Panc1 (cell line): Measurements from ENCODE around the gene ADORA2B. TPM values are rescaled to one million over a fixed set of nuclear protein-coding genes. Genes with fewer than 3 reads are reported as not detected.
A peak's percentile ranks its signal among the peaks of the same experiment; 100 is the strongest.

Experiments used
- ATAC-seq: fragments of 200-7000 bp; cut with Tn5 transposase; 2 replicates; pipeline ENCODE4 v1.9.1; 2020; ENCODE audit warnings: mild to moderate bottlenecking, moderate library complexity
- BruUV-seq: library from RNA; stranded (reverse); fragments of 400-500 nt; replicated peaks from 2 replicates; lab custom pipeline; 2021; lab: Mats Ljungman, UMichigan
- CTCF ChIA-PET: fragments of 300-600 bp; sonication (Branson Sonifier 250); formaldehyde crosslinking; loops from one replicate; lab custom pipeline; 2022; ENCODE audit warnings: antibody characterized with exemption; lab: Charles Lee
- POLR2A ChIA-PET: fragments of 300-600 bp; sonication (Branson Sonifier 250); formaldehyde crosslinking; loops from one replicate; lab custom pipeline; 2022; ENCODE audit warnings: antibody characterized with exemption; lab: Charles Lee
- DNase-seq: peaks from one replicate; pipeline ENCODE4 v3.0.0-alpha.2; 2010; ENCODE audit warnings: low read depth, low spot score
- H3K27ac ChIP-seq: 2 replicates; pipeline ENCODE4 v1.5.1; 2011; ENCODE audit warnings: mild to moderate bottlenecking, low read length, inconsistent platforms
- H3K27me3 ChIP-seq: fragments of 200-500 bp; sonication (Bioruptor generic); 2 replicates; pipeline ENCODE4 v1.6.0; 2014; ENCODE audit warnings: low read length, inconsistent platforms; ENCODE audit not compliant: control insufficient read depth, insufficient read depth
- H3K36me3 ChIP-seq: fragments of 200-500 bp; sonication (Bioruptor generic); 2 replicates; pipeline ENCODE4 v1.5.1; 2014; ENCODE audit warnings: inconsistent platforms, mild to moderate bottlenecking, low read length, moderate library complexity; ENCODE audit not compliant: control insufficient read depth, insufficient read depth
- H3K4me1 ChIP-seq: 2 replicates; pipeline ENCODE4 v1.5.1; 2011; ENCODE audit warnings: inconsistent platforms, mild to moderate bottlenecking, low read length, moderate library complexity; ENCODE audit not compliant: control insufficient read depth, insufficient read depth
- H3K4me3 ChIP-seq, 2 experiments: 2 replicates each; pipeline ENCODE4 v1.5.1; 2011 to 2012; ENCODE audit warnings: low read depth in 2 of 2, low read length in 2 of 2, mild to moderate bottlenecking in 2 of 2, inconsistent platforms in 1 of 2, moderate library complexity in 1 of 2
- H3K9me3 ChIP-seq: fragments of 200-500 bp; sonication (Bioruptor generic); 2 replicates; pipeline ENCODE4 v1.5.1; 2014; ENCODE audit warnings: low read depth, mild to moderate bottlenecking, inconsistent platforms, low read length, moderate library complexity; ENCODE audit not compliant: control insufficient read depth, insufficient read depth
- CTCF ChIP-seq: fragments of 450-650 bp; IDR thresholded peaks from 2 replicates; pipeline ENCODE4 v1.5.1; 2017; ENCODE audit warnings: mild to moderate bottlenecking
- POLR2AphosphoS5 ChIP-seq: IDR thresholded peaks from 2 replicates; pipeline ENCODE4 v1.6.1; 2012; ENCODE audit warnings: mild to moderate bottlenecking, low read depth, low read length, moderate library complexity
- REST ChIP-seq, 2 experiments: IDR thresholded peaks; 2 replicates each; pipeline ENCODE4 v1.6.1; 2011 to 2012; ENCODE audit warnings: low read depth in 2 of 2, control low read depth in 1 of 2, low read length in 1 of 2, mild to moderate bottlenecking in 1 of 2, moderate library complexity in 1 of 2; ENCODE audit not compliant: insufficient read depth in 1 of 2
- SIN3A ChIP-seq: IDR thresholded peaks from 2 replicates; pipeline ENCODE4 v1.6.1; 2012; ENCODE audit warnings: low read depth, mild to moderate bottlenecking, low read length, moderate library complexity, borderline replicate concordance; ENCODE audit not compliant: insufficient read depth
- TCF7L2 ChIP-seq: IDR thresholded peaks from 2 replicates; pipeline ENCODE4 v1.6.1; 2011; ENCODE audit warnings: mild to moderate bottlenecking, low read depth, low read length, inconsistent platforms
- in situ Hi-C: cut with HindIII; loops from 2 replicates; pipeline ENCODE4 v1.10.0; 2016; ENCODE audit warnings: low sequenced_read_pairs, low pct_unique_long_range_greater_than_20kb
- intact Hi-C: fragments of 100-400 bp; cut with micrococcal nuclease; formaldehyde crosslinking; loops from one replicate; pipeline ENCODE4 v1.10.0; 2022; ENCODE audit not compliant: unreplicated experiment
- total RNA-seq: library from RNA; stranded (reverse); gene quantifications from one replicate; pipeline ENCODE4 v1.2.1, GENCODE V29; 2021; ENCODE audit not compliant: unreplicated experiment

ADORA2B gene
- total RNA-seq, 1 experiment from 2014 or later = 42.7 TPM

- no peak for TF ChIP-seq CTCF
- TF ChIP-seq POLR2AphosphoS5 = no peak
- TF ChIP-seq SIN3A = no peak
- no peak for TF ChIP-seq REST (IDR thresholded peaks at IDR 0.05; ENCODE audit: insufficient read depth in 1 of 2, low read depth in 2 of 2, low read length in 1 of 2)
- no peak for TF ChIP-seq TCF7L2
- intact Hi-C loops (no loop called here), in situ Hi-C loops (no loop called here)
- peak overlapping the region in 1 of 2 experiments; percentile 24; a peak in 1 of 4 replicates for H3K4me3 ChIP-seq
- peaks cover 72% of the 10 kb centered on the region for H3K4me1 ChIP-seq
- no peak for DNase-seq
- no TSS peak for BruUV-seq
- H3K9me3 ChIP-seq = no peaks in the 10 kb centered on the region
- ChIA-PET CTCF (no interaction called here), POLR2A (interaction anchor here (0.6 kb wide), 1 partner anchor 480 kb away, joined by 5 read pairs; no protein-coding TSS in a partner anchor)
- no peaks in the 10 kb centered on the region for H3K36me3 ChIP-seq
- no peaks in the 10 kb centered on the region for H3K27me3 ChIP-seq
- peak; percentile 10; the same call in 1 of the 2 replicates for ATAC-seq
- peak overlapping the region; percentile 98 for H3K27ac ChIP-seq
Observed at GRCh38 chr17:15957608-15958307, 12.8 kb downstream of the ADORA2B start.

GRCh38 chr17:15958484-15958854, 13.5 kb downstream of the ADORA2B start:
- CTCF ChIA-PET = no interaction called here
- no TSS peak for BruUV-seq
- in situ Hi-C loops = no loop called here
- Histone ChIP-seq H3K27ac (peak overlapping the region; percentile 98), H3K36me3 (no peaks in the 10 kb centered on the region), H3K9me3 (no peaks in the 10 kb centered on the region), H3K4me3 (peak overlapping the region in 1 of 2 experiments; percentile 20; a peak in 2 of 4 replicates), H3K27me3 (no peaks in the 10 kb centered on the region), H3K4me1 (peaks cover 73% of the 10 kb centered on the region)
- TF ChIP-seq REST (IDR thresholded peaks at IDR 0.05; ENCODE audit: insufficient read depth in 1 of 2, low read depth in 2 of 2, low read length in 1 of 2) (no peak), POLR2AphosphoS5 (no peak), CTCF (no peak), TCF7L2 (no peak)
- DNase-seq = no peak
- POLR2A ChIA-PET = no interaction called here
- ATAC-seq = no peak
- intact Hi-C loops = no loop called here
